NB4 (cell line): ENCODE measurements around the gene CENPK.

Source experiments
- MYC ChIP-seq: IDR thresholded peaks from 2 replicates; pipeline ENCODE4 v1.6.1; 2011; ENCODE audit warnings: low read depth, low read length
- POLR2A ChIP-seq: IDR thresholded peaks from 2 replicates; pipeline ENCODE4 v1.6.1; 2011; ENCODE audit warnings: mild to moderate bottlenecking; ENCODE audit not compliant: insufficient read length; ENCODE audit errors: extremely low read depth
- TF ChIP-seq, protein P1 (sequence below): IDR thresholded peaks from one replicate; pipeline ENCODE4 v1.5.1; 2012; ENCODE audit warnings: low read depth, low read length
- TF ChIP-seq, protein P2 (sequence below): IDR thresholded peaks from 2 replicates; pipeline ENCODE4 v1.6.1; 2011; ENCODE audit warnings: low read depth, low read length

DNA sequence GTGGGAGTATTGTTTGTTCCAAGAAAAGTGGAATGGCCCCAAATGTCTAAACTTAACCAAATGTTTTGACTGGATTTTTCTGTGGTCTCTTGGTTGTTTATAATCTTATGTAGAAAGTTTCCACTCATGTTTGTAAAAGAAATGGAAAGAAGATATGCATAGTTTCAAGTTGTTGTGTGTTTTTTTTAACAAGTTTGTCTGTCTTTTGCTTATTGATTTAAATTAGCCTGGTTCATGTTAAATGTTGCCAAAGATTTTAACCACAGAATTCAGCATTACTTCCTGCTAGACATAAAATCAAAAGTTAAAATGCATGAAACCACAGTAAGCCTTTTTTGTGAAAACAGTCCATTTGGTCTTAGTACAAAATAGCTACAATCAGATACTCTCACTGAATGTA lies 14.2 kb upstream of the CENPK start:
- TF ChIP-seq, protein P1, sequence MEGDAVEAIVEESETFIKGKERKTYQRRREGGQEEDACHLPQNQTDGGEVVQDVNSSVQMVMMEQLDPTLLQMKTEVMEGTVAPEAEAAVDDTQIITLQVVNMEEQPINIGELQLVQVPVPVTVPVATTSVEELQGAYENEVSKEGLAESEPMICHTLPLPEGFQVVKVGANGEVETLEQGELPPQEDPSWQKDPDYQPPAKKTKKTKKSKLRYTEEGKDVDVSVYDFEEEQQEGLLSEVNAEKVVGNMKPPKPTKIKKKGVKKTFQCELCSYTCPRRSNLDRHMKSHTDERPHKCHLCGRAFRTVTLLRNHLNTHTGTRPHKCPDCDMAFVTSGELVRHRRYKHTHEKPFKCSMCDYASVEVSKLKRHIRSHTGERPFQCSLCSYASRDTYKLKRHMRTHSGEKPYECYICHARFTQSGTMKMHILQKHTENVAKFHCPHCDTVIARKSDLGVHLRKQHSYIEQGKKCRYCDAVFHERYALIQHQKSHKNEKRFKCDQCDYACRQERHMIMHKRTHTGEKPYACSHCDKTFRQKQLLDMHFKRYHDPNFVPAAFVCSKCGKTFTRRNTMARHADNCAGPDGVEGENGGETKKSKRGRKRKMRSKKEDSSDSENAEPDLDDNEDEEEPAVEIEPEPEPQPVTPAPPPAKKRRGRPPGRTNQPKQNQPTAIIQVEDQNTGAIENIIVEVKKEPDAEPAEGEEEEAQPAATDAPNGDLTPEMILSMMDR: no peak
- no peak for TF ChIP-seq POLR2A
- TF ChIP-seq, protein P2, sequence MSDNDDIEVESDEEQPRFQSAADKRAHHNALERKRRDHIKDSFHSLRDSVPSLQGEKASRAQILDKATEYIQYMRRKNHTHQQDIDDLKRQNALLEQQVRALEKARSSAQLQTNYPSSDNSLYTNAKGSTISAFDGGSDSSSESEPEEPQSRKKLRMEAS: no peak
- no peak for TF ChIP-seq MYC
